GM21576 (cell line): ENCODE measurements around the gene CDK11B.
"Not testable (repeated sequence)": the region's sequence is repeated elsewhere in the genome, so short reads cannot be mapped to it uniquely, and the experiment has no call there.

Experiments used
- ATAC-seq: cut with Tn5 transposase; IDR thresholded peaks from one replicate; pipeline ENCODE4 v1.9.1; 2021; ENCODE audit warnings: mild to moderate bottlenecking, moderate library complexity; ENCODE audit not compliant: unreplicated experiment

CDK11B gene

DNA sequence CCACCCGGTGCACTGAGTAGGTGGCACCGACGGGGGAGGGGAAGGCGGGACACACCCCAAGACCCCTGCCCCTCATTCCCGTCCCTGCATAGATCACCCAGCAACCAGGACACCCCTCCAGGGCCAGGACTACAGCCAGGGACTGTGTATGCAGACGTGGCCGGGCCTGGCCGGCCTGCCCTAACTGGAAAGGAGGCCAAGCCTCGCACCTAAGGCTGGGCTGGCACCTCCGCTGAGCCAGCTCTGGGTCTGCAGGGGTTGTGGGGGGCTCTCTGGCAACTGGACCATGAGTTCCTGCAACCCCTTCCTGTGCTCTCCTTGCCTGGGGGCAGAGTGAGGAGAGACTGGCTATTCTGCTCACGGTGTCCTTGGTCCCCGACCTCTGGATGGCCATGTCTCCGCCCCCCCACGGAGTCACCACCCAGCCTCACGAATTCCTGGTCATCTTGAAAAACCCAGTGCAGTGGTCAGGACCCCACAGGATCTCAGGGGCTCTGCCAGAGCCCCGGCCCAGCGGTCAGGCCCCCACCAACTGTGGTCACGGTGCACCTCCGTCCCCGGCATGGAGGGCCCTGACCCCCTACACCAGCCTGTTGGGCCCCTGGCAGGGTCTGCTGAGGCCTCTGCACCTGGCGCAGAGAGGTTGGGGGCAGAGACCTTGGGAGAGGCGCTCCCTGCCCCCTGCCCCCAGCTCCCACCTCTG, 57.8 kb downstream of the CDK11B start:
- ATAC-seq, result no peak

DNA sequence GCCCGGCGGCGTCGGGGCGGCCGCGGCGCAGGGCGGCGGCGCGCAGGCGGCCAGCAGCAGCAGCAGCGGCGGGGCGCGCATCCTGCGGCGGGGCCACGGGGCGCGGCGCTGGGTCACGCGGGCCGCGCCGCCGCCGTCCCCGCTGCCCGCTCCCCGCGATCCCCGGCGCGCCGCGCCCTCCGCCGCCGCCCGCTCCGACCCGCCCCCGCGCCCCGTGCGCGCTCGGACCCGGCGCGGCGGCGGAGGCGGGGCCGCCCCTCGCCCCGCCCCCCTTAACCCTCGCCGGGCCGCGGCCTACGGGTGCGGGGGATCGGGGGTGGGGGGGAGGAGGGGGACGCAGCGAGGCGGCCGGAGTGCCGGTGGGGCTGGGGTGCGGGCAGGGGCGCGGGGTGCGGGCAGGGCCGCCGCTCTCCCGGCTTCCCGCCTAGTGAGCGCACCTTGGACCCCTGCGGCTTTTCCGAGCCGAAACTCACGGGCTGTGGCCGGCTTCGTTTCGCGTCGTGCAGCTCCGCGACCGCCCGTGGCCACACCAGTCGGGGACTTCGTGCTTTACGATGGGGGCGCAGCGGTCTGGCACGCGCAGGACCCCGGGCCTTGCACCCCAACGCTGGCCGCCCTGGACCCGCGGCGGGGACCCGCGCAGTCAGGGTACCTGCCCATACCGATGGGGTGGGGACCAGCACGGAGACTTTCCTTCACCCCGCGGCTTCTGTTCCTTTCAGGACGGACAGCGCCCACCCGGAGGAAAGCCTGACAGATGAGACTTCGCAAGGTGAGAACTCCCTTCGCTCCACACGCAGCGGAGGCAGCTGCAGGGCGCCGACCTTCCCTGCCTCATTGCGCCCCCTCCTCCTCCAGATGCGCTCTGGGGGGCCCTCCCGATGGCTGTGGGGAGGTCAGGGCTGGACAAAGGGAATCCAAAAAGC, 58.6 kb downstream of the CDK11B start, which contains the start of gene FNDC10:
TSS of gene FNDC10 (minus strand) at position 201 of the 926 bp plus-strand sequence. CDS start at position 81, 120 bp downstream.
- ATAC-seq, result no peak

DNA sequence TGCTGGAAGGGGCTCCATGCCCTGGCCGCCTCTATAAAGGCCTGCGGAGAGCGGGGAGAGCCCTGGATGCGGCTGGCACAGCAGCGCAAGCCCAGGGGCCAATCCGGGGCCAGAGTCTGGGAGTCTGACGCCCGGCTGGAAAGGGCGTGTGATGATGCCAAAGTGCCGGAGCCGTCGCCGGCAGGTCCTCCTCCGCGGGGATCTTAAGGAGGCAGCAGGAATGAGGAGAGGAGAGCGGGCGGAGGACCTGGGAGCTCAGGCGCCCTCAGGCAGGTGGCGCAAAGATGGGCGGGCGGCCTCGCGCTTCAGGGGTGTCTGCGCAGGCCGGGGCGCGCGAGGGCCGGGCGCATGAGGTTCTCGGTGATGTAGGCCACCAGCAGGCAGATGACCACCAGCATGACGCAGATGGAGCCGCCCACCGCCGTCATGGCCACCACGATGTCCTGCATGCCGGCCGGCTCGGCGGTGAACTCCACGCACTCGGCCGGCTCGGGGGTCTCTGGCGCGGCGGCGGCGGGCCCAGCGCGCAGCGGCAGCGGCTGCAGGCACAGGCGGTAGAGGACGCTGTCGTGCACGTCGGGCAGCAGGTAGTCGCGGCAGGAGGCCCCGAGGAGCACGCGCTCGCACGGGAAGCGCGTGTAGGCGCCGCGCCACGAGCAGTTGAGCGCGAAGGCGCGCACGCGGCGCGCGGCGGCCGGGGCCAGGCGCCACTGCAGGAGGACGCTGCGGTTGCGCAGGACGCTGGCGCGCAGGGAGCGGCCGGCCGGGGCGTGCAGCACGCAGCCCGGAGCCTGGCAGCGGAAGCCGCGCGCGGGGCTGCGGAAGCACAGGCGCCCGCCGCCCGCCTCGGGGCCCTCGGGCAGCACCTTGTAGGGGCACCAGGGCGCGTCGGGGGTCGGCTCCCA, 59.5 kb downstream of the CDK11B start:
- no peak for ATAC-seq

DNA sequence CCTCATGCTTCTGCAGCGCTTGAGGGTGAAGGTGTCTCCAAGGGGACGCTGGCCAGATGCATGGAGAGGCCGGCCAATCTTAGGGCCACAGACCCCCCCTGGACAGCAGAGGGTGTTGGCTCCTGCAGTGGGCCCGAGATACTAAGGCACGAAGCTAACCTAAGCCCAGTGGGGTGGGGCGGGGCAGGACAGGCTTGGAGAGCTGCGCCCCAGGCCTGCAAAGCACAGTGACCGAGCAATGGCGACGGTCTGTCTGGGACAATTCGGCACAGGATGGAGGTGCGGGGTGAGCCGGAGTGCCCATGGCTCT, 60.1 kb downstream of the CDK11B start:
- ATAC-seq, result no peak

DNA sequence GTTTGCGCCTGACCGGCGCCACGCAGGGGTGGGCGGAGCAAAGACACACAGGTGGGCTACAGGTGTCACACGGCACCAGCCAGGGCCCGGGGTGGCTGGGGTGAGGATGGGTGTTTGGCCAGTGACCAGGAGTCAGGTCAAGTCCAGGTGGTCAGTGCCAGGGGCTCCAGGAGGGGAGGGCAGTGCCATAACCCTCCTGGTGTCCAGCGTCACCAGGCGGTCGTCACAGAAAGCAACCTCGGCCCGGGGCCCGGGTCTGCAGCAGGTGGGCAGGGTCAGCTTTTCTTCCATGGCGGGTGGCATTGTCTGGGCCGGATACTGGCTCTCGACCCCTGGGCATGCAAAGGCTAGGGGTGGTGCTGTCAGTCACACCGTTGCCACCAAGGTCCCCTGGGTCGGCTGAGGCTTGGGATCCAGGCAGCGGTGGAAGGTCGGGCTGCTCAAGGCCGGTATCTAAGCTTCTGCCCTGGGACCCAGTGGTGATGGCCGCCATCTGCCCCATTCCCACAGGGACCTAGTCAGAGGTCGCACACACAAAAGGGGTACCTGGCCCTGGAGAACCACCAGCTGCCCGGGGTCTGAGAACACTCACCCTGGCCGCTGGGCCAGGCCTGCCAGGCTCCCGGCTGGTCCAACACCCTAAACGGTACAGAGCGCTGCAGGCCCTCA, 60.6 kb downstream of the CDK11B start:
- no peak for ATAC-seq

DNA sequence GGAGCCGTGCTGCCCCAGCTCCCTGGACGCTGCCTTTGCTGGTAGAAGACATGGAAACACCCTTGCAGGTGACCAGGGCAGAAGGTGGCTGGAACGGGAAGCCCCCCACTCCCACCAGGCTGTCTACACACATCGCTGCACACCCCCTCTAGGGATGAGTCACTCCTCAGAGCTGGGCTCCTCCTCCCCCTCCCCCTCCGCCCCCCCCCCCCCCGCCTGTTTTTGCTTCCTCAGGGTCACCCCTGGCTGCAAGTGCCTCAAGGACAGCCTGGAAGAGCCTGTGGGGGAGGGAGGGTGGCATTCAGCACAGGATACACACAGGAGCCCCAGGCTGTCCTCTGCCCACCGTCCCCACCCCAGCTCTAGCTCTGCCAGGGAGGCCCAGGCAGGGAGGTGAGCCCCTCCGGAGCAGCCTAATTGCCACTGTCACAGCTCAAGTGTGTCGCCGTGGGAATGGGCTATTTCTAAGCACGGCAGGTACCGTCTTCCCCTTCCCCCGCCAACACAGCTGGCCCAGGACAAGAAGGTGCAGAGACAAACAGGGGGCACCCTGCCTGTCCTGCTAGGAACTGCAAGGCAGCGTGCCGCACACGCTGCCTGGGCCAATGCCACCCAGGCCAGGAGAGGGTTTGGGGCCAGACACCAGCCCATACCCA, 61.4 kb downstream of the CDK11B start:
- no peak for ATAC-seq

DNA sequence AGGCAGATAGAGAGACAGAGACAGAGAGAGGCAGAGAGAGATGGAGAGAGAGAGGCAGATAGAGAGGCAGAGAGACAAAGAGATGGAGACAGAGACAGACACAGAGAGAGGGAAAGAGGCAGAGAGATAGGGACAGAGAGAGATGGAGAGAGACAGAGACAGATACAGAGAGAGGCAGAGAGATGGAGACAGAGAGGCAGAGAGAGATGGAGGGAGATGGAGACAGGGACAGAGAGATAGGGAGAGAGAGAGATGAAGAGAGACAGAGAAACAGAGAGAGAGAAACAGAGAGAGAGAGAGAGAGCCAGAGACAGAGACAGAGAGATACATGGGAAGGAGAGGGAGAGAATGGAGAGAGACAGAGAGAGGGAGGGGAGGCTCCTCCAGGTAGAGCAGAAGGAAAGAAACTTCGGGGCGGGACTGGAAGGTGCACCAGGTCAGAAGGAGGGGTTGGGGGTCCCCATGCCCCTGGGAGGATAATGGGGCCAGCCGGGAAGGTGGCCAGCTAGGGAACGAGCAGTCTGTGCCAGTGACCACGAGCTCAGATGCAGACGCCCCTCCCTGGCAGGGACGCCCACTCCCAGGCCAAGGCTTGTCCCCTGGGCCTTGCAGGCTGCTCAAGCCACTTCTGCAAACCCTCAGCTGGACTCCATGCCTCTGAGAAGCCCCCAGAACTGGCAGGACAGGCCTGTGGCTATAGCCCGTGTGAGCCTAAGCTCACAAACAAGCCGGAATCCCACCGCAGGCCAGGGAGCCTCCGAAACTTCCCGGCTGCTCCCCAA, 62.1 kb downstream of the CDK11B start:
- no peak for ATAC-seq

DNA sequence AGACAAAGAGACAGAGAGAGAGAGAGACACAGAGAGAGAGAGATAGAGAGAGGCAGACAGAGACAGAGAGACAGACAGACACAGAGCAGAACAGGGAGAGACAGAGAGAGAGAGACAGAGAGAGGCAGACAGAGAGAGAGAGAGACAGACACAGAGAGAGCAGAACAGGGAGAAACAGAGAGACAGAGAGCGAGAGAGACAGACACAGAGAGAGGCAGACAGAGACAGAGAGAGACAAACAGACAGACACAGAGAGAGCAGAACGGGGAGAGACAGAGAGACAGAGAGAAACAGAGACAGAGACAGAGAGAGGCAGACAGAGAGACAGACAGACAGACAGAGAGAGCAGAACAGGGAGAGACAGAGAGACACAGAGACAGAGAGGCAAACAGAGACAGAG, 63.5 kb downstream of the CDK11B start:
- ATAC-seq, result not testable (repeated sequence)

DNA sequence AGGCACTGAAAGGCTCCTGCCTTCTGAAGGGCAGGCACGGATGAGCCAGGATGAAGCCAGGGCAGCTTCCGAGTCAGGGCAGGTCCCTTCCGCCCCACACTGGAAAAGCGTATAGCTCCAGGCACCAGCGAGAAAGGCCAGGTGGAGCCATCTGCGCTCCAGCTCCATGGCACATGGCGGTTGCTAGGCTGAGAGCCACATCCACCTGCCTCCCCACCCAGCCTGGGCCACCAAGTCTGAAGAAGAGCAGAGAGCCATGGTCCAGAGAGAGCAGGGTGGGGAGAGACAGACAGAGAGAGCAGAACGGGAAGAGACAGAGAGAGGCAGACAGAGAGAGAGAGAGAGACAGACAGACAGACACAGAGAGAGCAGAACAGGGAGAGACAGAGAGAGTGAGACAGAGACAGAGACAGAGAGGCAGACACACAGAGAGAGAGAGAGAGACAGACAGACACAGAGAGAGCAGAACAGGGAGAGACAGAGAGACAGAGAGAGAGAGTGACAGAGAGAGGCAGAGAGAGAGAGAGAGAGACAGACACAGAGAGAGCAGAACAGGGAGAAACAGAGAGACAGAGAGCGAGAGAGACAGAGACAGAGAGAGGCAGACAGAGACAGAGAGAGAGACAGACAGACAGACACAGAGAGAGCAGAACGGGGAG, 64.1 kb downstream of the CDK11B start:
- no peak for ATAC-seq

DNA sequence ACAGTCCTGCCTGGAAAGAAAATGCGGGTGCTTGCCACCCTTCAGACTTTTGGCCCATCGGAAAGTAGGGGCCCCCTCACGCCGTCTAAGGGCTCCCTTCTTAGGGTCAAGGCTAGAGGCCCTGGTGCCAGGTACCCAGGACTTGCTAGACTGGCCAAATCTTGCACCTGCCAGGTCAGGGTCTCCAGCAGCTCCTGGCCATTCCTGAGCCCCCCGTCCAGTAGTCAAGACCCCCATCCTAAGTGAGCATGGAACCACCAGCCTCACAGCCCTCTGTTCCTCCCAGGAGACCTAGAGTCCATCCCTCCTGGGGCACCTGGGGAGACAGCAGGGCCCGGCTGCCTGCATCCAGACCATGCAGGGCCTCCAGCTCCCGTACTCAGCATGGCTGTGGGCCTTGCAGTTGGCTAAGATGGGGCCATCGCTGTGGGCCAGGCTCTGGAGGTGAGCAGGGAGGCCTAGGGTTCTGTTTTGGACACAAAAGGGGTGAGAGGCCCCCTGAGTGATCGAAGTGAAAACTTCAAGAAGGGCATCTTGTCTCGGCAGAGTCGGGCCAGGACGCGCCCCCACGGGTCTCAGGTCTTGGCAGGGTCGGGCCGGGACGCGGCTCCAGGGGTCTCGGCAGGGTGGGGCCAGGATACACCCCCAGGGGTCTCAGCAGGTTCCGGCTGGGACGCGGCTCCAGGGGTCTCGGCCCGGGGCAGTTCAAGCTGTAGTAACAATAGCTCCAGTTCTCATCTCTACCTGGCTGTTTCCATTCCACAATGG, 64.8 kb downstream of the CDK11B start:
- ATAC-seq, result no peak

DNA sequence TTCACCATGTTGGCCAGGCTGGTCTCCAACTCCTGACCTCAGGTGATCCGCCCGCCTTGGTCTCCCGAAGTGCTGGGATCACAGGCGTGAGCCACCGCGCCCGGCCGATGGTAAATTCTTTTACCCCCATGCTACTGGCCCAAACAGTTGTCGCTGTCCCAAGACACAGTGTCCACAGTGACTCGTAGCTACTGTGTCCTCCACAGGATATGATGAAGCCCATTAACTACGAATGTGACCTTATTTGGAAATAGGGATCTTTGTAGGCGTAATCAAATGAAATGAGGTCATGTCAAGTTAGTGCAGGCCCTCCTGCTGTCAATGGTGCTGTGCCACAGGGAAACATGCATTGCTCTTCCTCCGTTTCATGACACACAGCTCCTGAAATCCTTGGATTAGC, 67.4 kb downstream of the CDK11B start:
- no peak for ATAC-seq
